NCI-H460 (cell line): ENCODE results near the gene NOP53. TPM values are rescaled to one million over a fixed set of nuclear protein-coding genes. Genes with fewer than 3 reads are reported as not detected.
"Not testable (repeated sequence)": the region's sequence is repeated elsewhere in the genome, so short reads cannot be mapped to it uniquely, and the experiment has no call there.

Experiments used
- DNase-seq: peaks from one replicate; pipeline ENCODE4 v3.0.0-alpha.2; 2016; ENCODE audit warnings: low read depth; ENCODE audit errors: extremely low read depth
- total RNA-seq: library from RNA; depleted of rRNA; stranded (reverse); fragments of >200 nt; shearing (Covaris generic); gene quantifications from 2 replicates; pipeline ENCODE4 v1.2.3, GENCODE V29; 2014

Gene NOP53
- total RNA-seq, 1 experiment from 2014 or later = 132 TPM

GRCh38 chr19:47752440-47753211 lies 7.3 kb downstream of the NOP53 start:
- no peak for DNase-seq

- no peak for DNase-seq
Measured at GRCh38 chr19:47754206-47755064, 9.1 kb downstream of the NOP53 start.

- no peak for DNase-seq
Measured at GRCh38 chr19:47755065-47755761, 9.9 kb downstream of the NOP53 start.

- DNase-seq = no peak
Measured at GRCh38 chr19:47755762-47756626, 10.6 kb downstream of the NOP53 start.

- no peak for DNase-seq
Measured at GRCh38 chr19:47756627-47756929, 11.2 kb downstream of the NOP53 start.

GRCh38 chr19:47756953-47757608 lies 11.7 kb downstream of the NOP53 start:
- DNase-seq = no peak

GRCh38 chr19:47757617-47758442 lies 12.5 kb downstream of the NOP53 start:
- no peak for DNase-seq

- DNase-seq = no peak
Measured at GRCh38 chr19:47758443-47758804, 13.1 kb downstream of the NOP53 start.

- no peak for DNase-seq
Measured at GRCh38 chr19:47760632-47760999, 15.3 kb downstream of the NOP53 start.

GRCh38 chr19:47761566-47761965 lies 16.2 kb downstream of the NOP53 start:
- no peak for DNase-seq

- no peak for DNase-seq
Measured at GRCh38 chr19:47762151-47762550, 16.8 kb downstream of the NOP53 start.

- no peak for DNase-seq
Measured at GRCh38 chr19:47762615-47763308, 17.4 kb downstream of the NOP53 start.

GRCh38 chr19:47764705-47765104 lies 19.4 kb downstream of the NOP53 start:
- DNase-seq = not testable (repeated sequence)

- peak; percentile 24 for DNase-seq
Measured at GRCh38 chr19:47765523-47766358, 20.4 kb downstream of the NOP53 start.

- no peak for DNase-seq
Measured at GRCh38 chr19:47766359-47766620, 20.9 kb downstream of the NOP53 start.

GRCh38 chr19:47766670-47767069 lies 21.3 kb downstream of the NOP53 start:
- DNase-seq = no peak

- DNase-seq = no peak
Measured at GRCh38 chr19:47767349-47767748, 22.0 kb downstream of the NOP53 start.

GRCh38 chr19:47768604-47769003 lies 23.3 kb downstream of the NOP53 start:
- no peak for DNase-seq
